GM19468 (cell line): ENCODE measurements around the gene CRYZ.
"Not testable (repeated sequence)": the region's sequence is repeated elsewhere in the genome, so short reads cannot be mapped to it uniquely, and the experiment has no call there.

Source experiments
- ATAC-seq: cut with Tn5 transposase; IDR thresholded peaks from one replicate; pipeline ENCODE4 v1.9.1; 2021; ENCODE audit warnings: mild to moderate bottlenecking, moderate library complexity, moderate number of reproducible peaks; ENCODE audit not compliant: unreplicated experiment; ENCODE audit errors: extremely low read depth

CRYZ gene

DNA sequence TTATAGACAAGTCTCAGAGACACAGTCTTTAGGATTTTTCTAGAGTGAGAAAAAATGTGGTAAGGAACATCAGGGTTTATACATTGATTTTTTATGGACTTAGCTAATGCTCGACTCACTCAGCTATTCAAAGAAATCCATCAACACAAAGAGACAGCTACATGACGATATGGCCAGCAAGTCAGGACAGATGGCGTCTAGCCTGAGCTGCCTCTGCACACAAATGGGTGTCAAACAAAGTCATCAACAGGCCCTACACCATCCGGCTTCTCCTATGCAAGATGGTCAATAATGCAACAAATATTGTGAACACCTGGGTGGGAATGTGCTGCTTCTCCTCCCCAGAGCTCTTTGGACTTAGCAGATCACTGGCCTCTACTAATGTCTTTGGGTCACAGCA is 45.9 kb downstream of the CRYZ start:
- ATAC-seq = no peak

DNA sequence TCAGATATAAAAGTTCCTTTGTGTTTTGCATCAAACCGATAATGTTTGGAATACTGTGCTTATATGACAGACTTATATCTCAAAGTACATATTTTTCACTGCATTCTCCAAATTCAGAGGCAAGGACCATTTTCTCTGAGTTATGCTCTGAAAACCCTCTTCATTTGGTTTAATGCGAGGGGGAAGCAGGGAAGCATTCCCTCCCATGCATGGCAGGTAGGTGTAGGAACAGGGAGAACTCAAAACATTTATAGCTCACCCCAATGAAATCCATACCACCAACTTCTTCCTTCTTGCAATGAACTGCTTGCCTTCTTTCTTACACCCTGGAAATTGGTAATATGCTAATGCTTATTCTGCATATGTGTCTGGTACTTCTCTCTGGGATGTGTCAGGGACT is 48.5 kb downstream of the CRYZ start:
- ATAC-seq = no peak

DNA sequence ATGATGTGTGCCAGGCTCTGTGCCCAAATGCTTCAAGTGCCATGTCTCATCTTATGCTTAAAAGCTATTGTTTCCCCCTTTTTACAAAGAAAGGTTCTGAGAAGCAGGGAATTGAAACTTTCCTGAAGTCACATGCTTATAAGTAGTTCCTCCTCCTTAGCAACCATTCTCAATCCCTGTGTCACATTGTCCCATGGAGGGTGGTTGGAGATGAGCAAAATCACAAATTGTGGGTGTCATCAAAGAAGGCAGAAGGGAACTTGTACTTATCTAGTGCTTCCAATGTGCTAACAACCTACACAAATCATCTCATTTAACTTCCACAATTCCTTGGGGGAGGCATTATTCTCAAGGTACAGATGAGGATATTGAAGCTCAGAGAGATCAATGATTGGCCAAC is 49.2 kb downstream of the CRYZ start:
- no peak for ATAC-seq

DNA sequence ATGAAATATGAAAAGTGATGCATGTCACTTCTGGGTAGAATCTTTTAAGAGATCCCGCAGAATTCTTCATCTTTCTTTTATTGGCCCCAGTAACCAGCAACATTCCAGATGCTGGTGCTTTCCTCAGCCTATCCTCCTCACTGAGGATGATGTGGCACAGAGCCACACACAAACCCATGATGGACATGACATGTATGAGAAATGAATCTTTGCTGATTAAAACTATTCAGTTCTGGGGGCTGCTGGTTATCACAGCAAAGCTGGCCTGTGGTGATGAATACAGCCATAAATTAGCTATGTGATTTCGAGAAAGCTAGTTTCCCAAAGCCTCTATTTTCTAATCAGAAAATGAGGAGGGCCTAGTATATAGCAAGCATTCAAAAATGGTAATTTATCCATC is 51.0 kb downstream of the CRYZ start:
- no peak for ATAC-seq

DNA sequence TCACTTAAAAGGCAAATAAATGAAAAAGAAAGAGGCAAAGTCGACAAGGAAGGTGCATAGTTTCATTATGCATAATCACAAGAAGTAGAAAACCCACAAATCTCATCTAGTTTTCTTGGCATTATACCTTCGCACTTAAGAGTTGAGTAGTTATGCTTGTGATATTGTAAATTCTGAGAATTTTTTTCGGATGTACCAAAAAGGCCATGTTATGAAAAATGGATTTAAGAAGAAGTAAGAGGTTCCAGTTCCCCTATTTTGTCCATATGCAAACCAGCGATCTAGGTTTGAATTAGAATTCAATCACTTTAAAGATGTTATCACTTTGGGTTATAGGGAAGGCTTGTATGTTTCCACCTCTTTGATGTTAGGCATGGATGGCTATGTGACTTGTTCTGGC is 51.4 kb downstream of the CRYZ start:
- ATAC-seq = peak; percentile 91

DNA sequence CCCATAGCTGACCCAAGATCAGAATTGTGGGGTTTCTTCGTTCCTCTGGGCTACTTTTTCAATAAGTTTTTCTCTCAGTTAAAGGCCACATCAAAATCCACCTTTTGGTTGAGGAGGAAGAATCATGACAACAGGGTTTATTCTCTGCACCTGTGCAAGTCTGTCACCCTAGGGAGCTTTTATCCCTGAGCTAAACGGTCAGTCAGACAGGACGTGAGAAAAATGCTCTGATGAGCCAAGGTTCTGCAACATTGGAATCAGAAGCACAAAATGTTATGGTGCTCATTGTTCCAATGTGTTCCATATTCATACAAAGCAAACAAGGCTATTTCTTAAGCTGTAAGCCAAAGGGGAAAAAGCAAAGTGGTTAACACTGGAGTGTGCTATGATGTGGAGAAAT is 51.8 kb downstream of the CRYZ start:
- no peak for ATAC-seq

DNA sequence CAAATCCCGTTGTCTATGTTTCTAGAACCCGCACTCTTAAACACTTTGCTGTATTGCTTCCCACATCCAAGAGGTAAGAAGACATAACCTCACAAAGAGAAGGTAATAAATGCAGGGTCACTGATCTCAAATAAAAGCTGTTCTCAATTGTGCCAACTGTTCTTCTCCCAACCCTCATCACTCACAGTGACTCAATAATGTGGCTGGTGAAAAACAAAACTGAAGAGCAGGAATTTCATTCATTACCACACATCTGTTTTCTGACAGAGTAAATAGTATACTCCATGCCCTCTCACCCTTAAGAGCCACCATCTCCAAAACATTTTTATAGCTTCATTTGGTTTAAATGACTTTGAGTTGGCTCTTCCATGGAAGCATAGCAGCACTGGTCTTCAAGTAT is 53.0 kb downstream of the CRYZ start:
- no peak for ATAC-seq

DNA sequence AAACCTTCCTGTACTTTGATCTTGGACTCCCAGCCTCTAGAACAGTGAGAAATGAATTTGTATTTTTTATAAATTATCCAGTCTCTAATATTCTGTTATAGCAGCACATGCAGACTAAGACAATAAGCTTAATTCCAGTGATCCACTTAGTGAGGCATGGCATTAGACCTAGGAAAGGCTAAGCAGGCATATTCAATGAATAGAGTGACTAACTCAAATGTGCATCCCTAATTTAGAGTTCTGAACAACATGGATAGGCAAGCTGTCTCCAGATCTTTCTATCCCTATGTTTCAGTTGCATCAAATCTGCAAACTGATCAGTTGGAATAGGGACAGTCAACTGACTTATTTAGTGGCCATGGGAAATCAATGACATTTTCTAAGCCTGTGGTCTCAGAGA is 54.9 kb downstream of the CRYZ start:
- ATAC-seq = no peak

DNA sequence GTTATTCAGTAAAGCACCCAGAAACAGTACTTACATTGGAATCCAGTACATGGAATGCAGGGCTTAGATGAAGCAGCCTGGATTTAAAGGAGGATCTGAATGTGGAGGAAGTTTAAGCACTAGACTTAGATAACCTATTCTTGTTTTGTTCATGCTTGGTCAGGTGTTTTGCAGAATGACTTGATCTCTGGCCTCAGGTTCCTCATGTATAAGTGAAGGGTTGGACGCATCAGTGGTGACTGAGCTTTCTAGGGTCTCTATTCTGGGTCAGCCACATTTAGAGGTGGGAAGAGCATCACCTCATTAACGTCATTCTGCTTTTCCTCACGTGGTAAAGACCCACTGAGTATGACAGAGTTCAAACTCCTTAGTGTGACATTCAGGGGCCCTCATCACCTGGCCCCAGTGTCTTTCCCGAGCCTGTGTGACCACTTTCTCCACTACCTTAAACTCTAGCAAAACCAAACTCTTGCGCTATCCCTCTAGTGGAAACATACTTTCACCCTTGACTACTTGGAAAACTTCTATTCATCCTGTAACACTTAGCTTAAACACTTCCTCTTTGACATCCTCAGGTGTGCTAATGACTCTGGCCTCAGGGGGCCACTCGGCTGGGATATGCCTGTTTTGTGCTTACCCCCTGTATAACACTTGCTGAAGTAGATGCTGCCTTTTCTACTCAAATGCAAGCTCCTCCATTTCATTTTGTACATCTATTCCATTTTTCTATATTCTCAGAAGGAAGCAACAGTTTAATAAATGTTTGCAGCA is 58.4 kb downstream of the CRYZ start:
- no peak for ATAC-seq

DNA sequence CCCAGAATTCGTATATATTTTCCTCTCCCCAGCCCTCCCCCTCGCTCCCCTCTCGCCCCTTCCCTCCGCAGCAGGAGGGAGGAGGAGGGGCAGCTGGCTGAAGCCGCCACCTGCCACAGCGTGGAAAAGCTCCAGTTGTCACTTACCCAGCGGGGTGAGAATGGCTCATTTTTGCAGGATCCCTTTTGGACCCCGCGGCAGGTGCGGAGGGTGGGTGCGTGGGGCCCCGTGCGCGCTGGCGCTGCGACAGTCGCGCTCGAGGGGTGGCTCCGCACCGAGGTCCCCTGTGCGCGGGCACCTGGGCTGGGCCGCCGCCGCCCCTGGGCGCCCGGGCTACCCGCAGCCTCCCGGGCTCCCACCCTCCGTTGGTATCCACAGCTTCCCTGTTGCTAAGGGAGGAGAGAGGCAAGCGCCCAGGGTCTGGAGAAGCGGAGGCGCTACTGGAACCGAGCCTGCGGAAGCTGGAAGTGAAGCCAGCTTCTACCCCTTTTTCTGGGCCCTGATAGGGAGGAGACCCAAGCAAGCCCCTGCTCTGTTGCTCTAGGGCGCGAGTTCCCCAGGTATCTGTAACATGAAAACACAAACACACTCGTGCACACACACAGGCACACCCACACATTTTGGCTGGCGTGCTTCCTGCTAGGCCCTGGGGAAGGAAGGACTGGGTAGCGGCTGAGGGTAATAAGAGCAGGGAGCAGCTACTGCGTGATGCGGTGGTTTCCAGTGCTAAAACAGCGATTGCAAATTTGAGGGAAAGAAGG is 59.3 kb downstream of the CRYZ start, which contains the start of gene ERICH3:
ERICH3 (minus strand) TSS at position 442 of the 761 bp plus-strand sequence; CDS start at position 169, 273 bp downstream.
- peak; percentile 28 for ATAC-seq

DNA sequence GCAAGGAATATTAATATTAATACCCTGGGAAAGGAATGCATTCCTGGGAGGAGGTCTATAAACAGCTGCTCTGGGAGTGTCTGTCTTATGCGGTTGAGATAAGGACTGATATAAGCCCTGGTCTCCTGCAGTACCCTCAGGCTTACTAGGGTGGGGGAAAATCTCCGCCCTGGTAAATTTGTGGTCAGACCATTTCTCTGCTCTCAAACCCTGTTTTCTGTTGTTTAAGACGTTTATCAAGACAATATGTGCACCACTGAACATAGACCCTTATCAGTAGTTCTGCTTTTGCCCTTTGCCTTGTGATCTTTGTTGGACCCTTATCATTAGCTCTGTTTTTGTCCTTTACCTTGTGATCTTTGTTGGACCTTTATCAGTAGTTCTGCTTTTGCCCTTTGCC is 62.0 kb downstream of the CRYZ start:
- ATAC-seq = not testable (repeated sequence)
